Superior temporal gyrus (tissue), 1 donor: ENCODE measurements around the gene THADA.
"Not testable (repeated sequence)": the region's sequence is repeated elsewhere in the genome, so short reads cannot be mapped to it uniquely, and the experiment has no call there.

Experiments used
- DNase-seq: peaks from one replicate; pipeline ENCODE4 v3.0.0-alpha.2; 2016; ENCODE audit errors: extremely low spot score

Gene THADA

DNA sequence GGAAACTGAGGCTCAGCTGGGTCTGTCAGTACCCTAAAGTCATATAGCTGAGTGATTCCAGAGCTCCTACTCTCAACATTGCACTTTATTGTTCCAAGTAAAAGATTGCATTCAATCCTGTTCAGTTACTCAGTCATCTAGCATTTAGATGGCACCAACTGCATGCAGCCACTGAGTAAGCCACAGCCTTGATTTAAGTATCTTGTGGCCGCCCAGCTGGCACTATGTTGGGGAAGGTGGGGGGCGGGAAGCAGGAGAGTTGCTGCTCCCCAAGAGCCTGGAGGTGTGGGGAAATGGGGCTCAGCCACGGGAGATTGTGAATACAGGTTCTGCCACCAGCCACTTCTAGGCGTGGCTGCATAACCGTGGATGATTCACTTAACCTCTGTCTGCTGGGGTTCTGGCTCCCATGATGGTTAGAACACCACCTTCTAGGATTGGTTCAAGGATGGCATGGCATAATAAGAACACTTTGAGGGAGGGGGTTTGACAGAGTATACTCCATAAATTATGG, 386.6 kb downstream of the THADA start:
- DNase-seq: no peak

GRCh38 chr2:43207553-43208300, 388.1 kb downstream of the THADA start:
- DNase-seq: no peak

DNA sequence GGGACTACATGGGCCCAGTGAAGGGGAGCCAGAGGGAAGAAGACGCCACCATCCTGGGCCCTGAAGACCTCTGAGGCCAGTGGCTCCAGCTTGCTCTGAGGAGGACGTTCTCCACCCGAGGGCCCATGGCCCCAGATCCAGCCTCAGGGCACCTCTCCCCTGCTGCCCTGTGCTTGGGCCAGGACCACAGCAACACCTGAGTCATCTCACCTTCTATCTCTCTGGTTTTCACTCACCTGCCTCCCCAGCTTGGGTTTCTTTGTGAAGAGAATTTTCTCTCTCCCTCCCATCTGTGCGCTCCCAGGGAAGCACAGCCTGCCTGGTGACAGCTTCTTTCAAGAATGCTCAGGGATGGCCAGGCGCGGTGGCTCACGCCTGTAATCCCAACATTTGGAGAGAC, 389.2 kb downstream of the THADA start:
- DNase-seq: no peak

DNA sequence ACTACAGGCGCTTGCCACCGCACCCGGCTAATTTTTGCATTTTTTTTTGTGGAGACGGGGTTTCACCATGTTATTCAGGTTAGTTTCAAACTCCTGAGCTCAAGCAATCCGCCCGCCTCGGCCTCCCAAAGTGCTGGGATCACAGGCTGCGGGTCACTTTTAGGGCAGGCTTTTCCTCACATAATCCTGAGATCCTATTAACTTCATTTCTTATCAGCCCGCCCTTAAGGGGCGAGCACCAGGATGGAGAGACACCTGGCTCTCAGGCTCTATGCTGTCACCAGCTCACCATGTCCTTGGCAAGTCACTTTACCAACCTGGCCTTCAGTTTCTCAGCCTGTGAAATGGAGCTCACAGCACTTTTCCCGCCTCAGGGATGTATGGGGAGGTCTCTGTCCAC, 392.5 kb downstream of the THADA start:
- DNase-seq: no peak

DNA sequence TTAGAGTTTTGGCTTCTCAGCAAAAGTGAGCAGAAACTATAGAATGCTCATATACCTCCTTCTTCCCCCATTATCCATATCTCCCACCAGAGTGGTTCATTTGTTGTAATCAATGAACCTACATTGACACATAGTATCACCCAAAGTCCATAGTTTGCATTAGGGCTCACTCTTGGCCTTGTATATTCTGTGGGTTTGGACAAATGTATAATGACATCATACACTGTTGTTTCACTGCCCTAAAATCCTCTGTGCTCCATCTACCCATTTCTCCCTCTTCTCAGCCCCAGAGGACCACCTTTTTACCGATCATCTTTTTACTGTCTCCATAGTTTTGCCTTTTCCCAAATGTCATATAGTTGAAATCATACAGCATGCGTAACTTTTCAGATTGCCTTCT, 393.5 kb downstream of the THADA start:
- no peak for DNase-seq

DNA sequence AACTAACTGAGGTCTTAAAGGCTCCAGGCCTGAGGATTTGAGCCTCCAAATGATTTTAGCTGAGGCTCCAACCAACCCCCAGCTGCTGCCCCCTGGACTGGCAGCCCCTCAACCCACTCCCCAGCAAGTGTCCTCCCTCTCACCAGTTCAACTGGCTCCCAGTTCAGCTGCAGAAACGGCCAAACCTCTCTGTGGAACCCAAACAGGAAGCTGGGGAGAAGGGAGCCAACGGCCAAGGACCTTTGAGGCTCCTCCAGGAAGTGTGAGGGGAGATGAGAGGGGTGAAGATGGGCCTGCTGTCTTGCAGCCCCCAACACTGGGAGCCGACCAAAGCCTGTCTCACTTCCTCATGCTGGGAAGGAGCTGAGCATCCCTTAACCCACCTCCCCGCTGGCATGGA, 394.3 kb downstream of the THADA start:
- no peak for DNase-seq

DNA sequence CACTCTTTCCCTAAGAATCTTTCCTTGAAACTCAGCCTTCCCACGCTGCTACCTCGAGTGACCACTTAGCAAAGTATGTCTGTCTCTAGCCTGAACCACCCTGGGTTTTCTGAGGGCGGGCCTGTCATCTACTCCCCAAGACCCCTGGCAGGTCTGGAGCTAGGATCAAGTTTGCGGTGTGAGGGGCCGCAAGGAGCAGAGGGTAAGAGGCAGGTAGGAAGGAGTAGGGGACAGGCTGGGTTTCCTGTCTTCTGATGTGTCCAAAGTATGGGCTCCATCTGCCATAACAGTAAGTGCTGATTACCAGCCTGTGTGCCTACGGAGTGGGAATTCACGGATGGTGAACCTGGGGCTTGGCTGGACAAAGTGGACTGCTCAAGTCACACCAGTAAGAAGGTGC, 394.8 kb downstream of the THADA start:
- no peak for DNase-seq

- DNase-seq: no peak
Observed at GRCh38 chr2:43199492-43200488, 396.0 kb downstream of the THADA start.

DNA sequence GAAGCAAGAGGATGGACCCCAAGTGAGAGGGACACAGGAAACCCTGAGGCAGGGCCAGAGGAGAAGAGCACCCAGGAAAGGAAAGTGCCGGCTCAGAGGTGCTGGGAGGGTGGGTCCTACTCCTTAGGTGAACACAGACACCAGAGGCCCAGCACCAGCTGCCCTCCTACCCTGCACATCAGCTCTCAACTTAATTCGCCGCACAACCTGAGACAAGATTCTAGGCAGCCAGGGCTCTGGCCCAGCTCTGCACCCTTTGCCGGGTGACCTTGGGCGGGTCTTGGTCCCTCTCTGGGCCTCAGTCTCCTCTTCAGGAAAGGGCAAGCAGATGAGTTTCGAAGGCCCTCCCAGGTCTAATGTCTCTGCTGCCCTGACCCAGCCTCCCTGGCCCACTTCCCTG, 397.6 kb downstream of the THADA start:
- DNase-seq: no peak

DNA sequence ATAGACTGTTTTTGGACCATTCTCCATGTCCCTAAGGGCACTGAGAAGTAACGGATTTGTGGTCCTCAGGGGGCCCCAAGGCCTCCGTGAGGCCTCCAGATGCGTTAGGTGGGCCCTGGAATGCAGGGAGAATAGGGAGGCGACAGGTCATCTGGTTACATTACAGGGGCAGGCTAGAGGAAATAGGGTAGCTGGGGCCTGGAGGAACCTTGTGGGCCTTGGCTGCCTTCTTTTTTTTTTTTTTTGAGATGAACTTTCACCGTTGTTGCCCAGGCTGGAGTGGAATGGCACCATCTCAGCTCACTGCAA, 398.3 kb downstream of the THADA start:
- no peak for DNase-seq

- DNase-seq: peak; percentile 18
Observed at GRCh38 chr2:43196768-43197587, 398.9 kb downstream of the THADA start.

DNA sequence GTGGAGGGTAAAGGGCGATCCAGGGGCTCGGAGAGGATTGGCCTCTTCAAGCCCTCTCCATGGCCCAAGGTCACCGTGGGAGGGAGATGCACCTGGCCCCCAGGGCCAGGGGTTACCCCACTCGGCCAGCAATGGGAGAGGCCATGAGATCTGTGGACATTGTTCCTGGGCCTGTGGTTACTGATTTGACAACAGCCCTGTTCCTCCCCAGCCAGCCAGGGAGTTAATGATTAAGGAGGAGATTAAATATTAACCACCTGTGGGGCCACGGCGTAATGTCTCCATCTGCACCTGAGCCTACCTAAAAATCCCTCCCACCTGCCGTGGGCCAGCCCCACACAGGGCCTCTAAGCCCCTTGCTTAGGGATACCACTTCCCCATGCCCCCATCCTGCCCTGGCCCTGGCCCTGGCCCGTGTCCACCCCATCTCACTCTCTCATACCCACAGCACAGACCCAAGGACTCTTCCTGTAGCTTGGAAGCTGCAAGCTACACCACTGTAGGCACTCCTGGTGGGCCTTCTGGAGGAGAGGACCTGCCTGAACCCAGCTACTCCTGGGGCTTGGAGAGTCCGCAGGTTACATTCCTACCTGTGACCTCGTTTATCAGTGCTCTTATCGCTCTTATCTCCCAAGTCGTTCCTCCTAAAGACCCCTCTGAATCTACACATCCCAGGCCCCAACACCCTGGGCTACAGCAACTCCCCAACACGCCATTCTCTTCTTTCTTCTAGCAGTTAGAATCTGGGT, 401.5 kb downstream of the THADA start:
- DNase-seq: no peak

GRCh38 chr2:43193652-43194120, 402.2 kb downstream of the THADA start:
- no peak for DNase-seq

DNA sequence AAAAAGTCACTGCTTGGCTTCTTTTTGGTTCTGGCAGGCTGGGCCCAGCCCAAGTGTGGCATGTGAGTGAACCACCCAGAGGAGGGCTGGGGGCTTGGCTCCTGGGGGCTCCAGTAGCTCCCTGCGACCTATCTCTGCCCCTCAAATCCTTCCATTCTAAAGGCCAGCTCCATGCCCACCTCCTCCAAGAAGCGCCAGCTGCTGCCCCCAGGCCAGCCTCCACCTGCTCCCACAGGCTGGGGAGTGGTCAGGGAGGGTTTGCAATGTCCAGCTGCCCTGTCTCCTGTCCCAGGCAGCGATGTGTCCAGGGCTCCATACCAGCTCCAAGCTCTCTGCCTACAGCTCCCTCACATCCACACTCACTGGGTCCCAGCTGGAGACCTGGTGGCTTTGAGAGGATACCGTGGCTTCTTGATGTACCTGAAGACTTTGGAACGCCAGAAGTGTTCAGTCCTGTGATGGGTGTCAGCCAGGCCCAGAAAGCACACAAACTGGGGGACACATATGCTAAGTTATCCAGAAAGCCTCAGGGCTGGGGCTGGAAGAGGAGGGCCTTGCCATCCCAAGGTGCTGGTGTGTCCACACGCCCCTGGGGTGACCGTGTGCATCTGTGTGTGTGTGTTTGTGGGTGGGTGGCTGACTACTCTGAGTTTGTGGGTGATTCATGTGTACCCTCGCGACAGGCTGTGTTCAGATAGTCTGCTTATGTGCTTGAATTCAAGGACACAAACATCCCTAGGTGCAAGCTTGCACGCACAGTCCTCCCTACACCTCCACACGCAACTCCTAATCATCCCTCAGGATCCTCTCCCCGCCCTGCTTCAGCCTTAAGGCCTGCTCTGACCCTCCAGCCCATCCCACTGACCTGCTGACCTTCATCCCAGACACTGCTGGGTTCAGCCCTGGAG, 402.8 kb downstream of the THADA start:
- no peak for DNase-seq

- no peak for DNase-seq
Observed at GRCh38 chr2:43191947-43192516, 403.8 kb downstream of the THADA start.

DNA sequence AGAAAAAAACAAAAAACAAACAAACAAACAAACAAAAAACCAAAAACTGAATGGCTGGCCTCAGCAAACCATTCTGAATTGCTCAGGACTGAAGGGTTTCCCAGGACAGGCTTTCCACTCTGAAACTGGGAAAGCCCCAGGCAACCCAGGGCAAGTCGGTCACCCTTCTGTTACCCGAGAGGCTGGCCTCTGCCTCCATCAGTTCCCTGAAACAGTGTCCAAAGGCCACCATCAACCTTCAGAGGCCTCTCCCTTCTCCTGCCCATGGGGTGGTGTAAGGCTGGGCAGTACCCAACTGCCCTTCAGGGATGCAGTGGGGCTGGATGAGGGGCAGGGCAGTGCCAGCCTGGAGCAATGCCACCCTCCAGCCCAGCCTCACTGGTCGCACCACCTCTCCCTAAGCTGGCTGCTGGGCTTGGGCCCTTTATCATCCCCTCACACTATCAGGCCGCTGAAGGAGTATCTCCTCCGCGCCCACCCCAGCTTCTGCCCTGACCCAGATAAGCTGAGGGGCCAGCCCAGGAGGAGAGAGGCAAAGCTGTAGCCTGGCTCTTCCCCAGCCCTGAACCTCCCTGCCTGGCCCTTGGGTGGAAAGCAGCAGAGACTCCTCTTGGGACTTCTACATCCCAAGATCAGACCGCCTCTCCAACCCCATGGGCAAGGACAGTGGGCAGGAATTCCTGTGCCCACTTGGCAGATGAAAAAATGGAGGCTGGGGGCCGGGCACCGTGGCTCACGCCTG, 405.4 kb downstream of the THADA start:
- DNase-seq: no peak

- DNase-seq: not testable (repeated sequence)
Observed at GRCh38 chr2:43189861-43190260, 406.0 kb downstream of the THADA start.

GRCh38 chr2:43188561-43189386, 407.1 kb downstream of the THADA start:
- no peak for DNase-seq
